NCI-H460 (cell line): ENCODE results near the gene IDUA. TPM values are rescaled to one million over a fixed set of nuclear protein-coding genes. Genes with fewer than 3 reads are reported as not detected.
"Not testable (repeated sequence)": the region's sequence is repeated elsewhere in the genome, so short reads cannot be mapped to it uniquely, and the experiment has no call there.

Source experiments
- DNase-seq: peaks from one replicate; pipeline ENCODE4 v3.0.0-alpha.2; 2016; ENCODE audit warnings: low read depth; ENCODE audit errors: extremely low read depth
- total RNA-seq: library from RNA; depleted of rRNA; stranded (reverse); fragments of >200 nt; shearing (Covaris generic); gene quantifications from 2 replicates; pipeline ENCODE4 v1.2.3, GENCODE V29; 2014

Gene IDUA
- total RNA-seq, 1 experiment from 2014 or later: 8.9 TPM

DNA sequence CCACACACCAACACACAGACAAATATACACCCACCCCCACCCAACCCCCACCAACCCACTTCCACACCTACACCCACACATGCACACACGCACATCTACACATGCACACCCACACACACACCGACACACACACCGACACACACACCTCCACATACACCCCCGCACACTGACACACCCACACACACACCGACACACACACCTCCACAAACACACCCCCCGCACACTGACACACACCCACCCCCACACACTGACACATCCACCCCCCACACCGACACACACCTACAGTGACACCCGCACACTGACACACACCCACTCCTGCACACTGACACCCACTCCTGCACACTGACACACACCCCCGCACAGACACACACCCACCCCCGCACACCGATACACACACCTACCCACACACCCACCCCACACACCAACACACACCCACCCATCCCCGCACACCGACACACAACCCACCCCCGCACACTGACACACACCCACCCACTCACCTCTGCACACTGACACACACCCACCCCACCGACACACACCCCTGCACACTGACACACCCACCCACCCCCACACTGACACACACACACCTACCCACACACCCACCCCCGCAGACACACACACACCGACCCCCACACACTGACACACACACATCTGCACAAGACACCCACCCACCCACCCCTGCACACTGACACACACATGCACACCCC is 55.7 kb downstream of the IDUA start:
- no peak for DNase-seq

GRCh38 chr4:1043162-1043561 is 56.3 kb downstream of the IDUA start:
- DNase-seq: no peak

DNA sequence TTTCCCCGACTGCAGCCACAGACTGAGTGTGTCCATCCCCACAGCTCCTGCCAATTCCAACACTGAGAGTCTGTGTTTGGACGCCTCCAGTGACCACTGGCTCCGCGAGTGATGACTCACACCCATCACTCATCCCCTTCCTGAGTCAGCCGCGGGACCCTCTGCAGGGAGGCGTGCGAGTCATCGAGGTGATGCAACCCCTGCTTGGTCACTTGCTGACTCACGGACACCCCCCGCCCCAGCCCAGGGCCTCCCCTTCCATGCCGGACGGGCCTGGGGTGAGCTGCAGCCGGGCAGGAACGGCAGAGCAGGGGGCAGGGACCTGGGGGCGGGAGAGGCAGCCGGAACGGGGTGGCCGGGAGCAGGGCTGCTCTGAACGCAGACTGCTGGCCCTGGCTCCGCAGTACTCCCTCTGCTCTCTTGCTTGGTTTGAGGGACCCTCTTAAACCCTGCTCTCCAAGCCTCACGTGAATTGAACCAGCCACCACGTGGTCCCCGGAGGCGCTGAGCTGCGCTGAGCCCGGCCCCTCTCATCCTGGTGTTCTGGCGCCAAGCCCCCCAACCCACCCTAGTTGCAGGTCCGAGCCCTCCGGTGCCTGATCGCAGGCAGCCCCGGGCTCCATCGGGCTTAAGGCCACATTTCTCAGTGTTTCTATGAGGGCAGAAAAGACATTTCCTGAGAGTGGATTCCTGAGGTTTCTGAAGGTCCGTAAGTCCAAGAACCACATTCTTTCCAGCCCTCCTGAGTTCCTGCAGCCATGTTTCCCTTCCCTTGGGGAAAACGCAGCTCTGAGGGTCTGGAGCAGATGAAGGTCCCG is 57.0 kb downstream of the IDUA start:
- peak; percentile 96 for DNase-seq

GRCh38 chr4:1044469-1045192 is 57.8 kb downstream of the IDUA start:
- no peak for DNase-seq

DNA sequence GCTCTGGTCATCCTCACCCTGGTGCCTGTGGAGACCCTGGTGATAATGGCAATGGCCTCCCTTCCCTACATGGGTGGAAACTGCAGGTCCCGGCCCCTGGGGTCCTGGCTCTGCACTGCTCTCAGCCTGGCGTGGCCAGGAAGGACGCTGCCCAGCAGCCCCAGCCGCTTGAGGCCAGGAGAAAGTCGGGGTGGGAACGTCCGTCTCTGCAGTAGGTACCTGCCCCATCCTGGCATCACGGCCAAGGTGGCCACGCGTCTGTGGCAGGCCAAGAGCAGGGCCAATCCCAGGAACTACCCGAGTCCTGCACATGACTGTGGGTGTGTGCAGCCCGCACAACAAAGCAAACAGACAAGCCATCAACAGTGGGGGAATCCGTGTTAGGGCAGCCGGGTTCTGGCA is 58.4 kb downstream of the IDUA start:
- no peak for DNase-seq

DNA sequence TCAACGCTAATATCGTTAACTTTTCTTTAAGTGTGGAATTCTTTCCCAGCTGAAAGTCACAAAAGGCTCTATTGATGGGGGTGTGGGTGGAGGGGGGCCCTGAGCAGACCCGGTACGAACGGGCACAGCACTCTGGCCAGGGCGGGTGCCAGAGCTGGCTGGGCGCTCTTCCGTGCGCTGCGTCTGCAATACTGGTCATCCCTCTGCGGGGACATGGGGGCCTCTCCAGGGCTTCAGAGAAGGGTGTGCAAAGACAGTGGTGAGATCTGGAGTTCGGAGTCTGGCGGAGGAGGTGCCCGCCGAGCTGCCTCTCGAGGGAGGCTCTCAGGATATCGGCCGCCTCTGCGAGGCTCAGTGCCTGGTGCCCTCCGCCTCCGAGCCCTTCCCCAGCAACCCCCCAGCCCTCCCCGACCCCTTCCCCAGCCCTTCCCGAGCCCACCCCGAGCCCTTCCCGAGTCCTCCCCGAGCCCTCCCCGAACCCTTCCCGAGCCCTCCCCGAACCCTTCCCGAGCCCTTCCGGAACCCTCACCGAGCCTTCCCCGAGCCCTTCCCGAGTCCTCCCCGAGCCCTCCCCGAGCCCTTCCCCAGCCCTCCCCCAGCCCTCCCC is 58.9 kb downstream of the IDUA start:
- DNase-seq: peak; percentile 45

DNA sequence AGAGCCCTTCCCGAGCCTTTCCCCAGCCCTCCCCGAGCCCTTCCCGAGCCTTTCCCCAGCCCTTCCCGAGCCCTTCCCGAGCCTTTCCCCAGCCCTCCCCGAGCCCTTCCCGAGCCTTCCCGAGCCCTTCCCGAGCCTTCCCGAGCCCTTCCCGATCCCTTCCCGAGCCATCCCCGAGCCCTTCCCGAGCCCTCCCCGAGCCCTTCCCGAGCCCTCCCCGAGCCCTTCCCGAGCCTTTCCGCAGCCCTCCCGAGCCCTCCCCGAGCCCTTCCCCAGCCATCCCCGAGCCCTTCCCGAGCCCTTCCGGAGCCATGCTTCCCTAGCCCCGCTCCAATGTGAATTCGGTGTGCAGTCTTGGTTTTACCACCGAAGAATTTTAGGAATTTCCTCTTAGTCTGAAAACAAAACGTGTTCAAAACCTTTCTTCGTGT is 59.8 kb downstream of the IDUA start:
- DNase-seq: peak; percentile 86

DNA sequence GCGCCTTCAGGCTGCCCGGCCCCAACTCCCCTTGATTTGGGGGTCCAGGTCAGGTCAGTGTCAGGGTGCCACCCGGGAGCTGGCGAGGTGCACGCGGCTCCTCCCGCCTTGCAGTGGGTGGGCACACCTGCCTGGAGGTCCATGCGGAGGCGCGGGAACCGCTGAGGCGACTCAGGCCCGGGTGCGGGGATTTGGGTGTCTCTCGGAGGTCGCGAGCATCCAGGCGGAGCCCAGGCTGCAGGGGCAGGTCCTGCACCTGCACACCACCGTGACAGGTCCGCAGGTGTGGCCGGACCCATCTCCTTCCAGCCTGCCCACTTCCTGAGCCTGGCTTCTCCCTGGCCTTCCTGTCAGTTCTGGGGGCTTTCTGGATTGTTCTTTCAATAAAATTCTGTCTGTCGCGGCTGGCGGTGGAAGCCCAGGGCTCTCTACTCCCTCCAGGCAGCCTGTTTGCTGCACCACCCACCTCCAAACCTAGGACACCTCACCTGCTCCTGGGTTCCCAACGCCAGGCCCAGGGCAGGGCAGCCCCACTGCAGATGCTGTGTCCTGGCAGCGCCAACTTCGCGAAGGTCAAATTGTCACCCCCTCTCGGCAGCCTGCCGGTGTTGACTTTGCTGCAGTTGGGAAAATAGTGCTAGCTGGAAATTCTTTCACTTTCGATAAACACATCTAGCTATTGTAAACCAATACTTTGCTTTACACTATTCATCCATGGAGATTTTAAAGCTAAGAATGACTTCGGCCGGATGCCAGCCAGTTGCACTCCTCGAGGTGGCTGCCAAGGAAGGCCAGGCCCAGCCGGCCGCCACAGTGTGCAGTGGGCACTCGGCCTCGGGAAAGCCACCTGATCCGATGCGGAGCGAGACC is 60.5 kb downstream of the IDUA start:
- DNase-seq: no peak

GRCh38 chr4:1047976-1048772 is 61.3 kb downstream of the IDUA start:
- no peak for DNase-seq

GRCh38 chr4:1048773-1049590 is 62.1 kb downstream of the IDUA start:
- no peak for DNase-seq

DNA sequence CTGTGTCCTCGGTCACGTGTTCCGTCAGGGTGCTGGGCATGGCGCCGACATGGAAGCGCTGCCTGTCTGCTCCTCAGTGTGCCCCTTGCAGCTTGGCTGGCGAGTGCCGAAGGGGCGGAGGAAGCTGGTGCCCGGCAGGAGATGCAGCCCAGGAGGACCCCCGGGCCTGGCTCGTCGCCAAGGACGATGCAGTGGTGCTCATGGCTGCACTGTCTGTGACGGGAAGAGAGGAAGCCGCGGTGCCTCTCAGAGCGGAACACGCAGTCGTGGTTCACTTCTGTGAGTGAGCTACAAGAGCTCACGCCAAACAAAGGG is 62.7 kb downstream of the IDUA start:
- no peak for DNase-seq

GRCh38 chr4:1050486-1051213 is 63.8 kb downstream of the IDUA start:
- DNase-seq: no peak

- no peak for DNase-seq
These were observed 64.6 kb downstream of the IDUA start for GRCh38 chr4:1051472-1051871.

GRCh38 chr4:1052231-1052671 is 65.4 kb downstream of the IDUA start:
- no peak for DNase-seq

- no peak for DNase-seq
These were observed 66.3 kb downstream of the IDUA start for GRCh38 chr4:1053080-1053661.

GRCh38 chr4:1053891-1054290 is 67.0 kb downstream of the IDUA start:
- not testable (repeated sequence) for DNase-seq
